Measurements from ENCODE around the gene CDK14.

Gene CDK14

GRCh38 chr7:90817151-90817550 is 221.0 kb downstream of the CDK14 start:
- no peak for DNase-seq

GRCh38 chr7:90817846-90818245 is 221.7 kb downstream of the CDK14 start:
- DNase-seq: no peak

GRCh38 chr7:90818341-90818740 is 222.2 kb downstream of the CDK14 start:
- DNase-seq: no peak

- no peak for DNase-seq
Observed at GRCh38 chr7:90821961-90822620, 226.0 kb downstream of the CDK14 start.

- no peak for DNase-seq
Observed at GRCh38 chr7:90824386-90825307, 228.5 kb downstream of the CDK14 start.

- DNase-seq: no peak
Observed at GRCh38 chr7:90825779-90826178, 229.7 kb downstream of the CDK14 start.

- no peak for DNase-seq
Observed at GRCh38 chr7:90828601-90829000, 232.5 kb downstream of the CDK14 start.

GRCh38 chr7:90830308-90830707 is 234.2 kb downstream of the CDK14 start:
- no peak for DNase-seq

GRCh38 chr7:90832726-90833125 is 236.6 kb downstream of the CDK14 start:
- DNase-seq: peak in 2 of 3 donors; percentile 5 to 10

- DNase-seq: no peak
Observed at GRCh38 chr7:90833443-90833842, 237.3 kb downstream of the CDK14 start.

GRCh38 chr7:90834771-90835170 is 238.7 kb downstream of the CDK14 start:
- DNase-seq: no peak

GRCh38 chr7:90835861-90836260 is 239.7 kb downstream of the CDK14 start:
- no peak for DNase-seq

GRCh38 chr7:90836937-90837336 is 240.8 kb downstream of the CDK14 start:
- no peak for DNase-seq

- DNase-seq: no peak
Observed at GRCh38 chr7:90838799-90839198, 242.7 kb downstream of the CDK14 start.

- DNase-seq: no peak
Observed at GRCh38 chr7:90839316-90839715, 243.2 kb downstream of the CDK14 start.

GRCh38 chr7:90839727-90840291 is 243.7 kb downstream of the CDK14 start:
- DNase-seq: no peak

GRCh38 chr7:90841759-90842429 is 245.8 kb downstream of the CDK14 start:
- DNase-seq: no peak

GRCh38 chr7:90842430-90842788 is 246.3 kb downstream of the CDK14 start:
- no peak for DNase-seq

GRCh38 chr7:90843472-90843871 is 247.4 kb downstream of the CDK14 start:
- no peak for DNase-seq

- DNase-seq: no peak
Observed at GRCh38 chr7:90844421-90844820, 248.3 kb downstream of the CDK14 start.

GRCh38 chr7:90846192-90846591 is 250.1 kb downstream of the CDK14 start:
- DNase-seq: no peak

- no peak for DNase-seq
Observed at GRCh38 chr7:90850066-90850465, 253.9 kb downstream of the CDK14 start.

GRCh38 chr7:90850471-90850870 is 254.3 kb downstream of the CDK14 start:
- DNase-seq: no peak

All from suppressor macrophage treated with lipopolysaccharide for 1 hour (primary cell).